Measurements from ENCODE around the gene VAV3. TPM values are rescaled to one million over a fixed set of nuclear protein-coding genes. Genes with fewer than 3 reads are reported as not detected.

VAV3 gene
- total and polyA plus RNA-seq, 2 donors, result 3.8 to 24.2 TPM

DNA sequence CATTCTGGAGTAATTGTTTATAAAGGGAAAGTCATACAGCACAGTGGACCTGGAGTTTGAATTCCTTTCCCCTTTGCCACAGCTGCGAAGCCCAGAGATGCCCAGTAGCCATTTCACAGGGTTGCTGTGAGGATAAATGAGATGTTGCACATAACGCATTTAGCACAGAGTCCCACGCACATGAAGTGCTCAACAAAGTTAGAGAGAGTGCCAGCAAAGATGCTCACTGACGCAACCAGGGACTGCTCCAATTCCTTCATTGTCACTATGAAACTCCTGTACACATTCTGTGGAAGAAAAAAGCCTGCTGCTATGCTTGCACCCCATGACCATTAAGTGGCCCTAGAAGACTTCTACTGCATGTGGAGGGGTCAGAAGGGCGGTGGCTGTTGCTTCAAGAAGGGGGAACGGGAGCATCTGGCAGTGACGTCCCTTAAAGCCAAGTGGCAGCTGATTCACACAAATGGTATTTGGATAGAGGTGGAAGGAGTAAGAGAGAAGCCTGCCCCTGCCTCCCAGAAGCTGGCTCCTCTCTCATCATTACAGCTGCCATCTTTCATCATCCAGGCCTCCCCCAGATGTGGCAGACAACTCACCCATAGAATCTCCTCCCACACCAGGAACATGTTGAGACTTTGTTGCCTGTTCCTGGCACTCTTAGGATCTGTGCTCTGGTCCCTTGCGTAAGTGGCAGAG, 26.5 kb upstream of the VAV3 start:
- Histone ChIP-seq H3K27ac (ENCODE audit: low read depth) (no peak overlapping the region), H3K4me1 (ENCODE audit: insufficient read depth) (no peaks in the 10 kb centered on the region), H3K4me3 (ENCODE audit: low read depth, low read length) (no peak overlapping the region), H3K36me3 (ENCODE audit: insufficient read depth) (no peaks in the 10 kb centered on the region)
- DNase-seq (ENCODE audit: extremely low spot score), result no peak
- WGBS, result 81% methylated on average over 8 of the region's 8 CpGs

DNA sequence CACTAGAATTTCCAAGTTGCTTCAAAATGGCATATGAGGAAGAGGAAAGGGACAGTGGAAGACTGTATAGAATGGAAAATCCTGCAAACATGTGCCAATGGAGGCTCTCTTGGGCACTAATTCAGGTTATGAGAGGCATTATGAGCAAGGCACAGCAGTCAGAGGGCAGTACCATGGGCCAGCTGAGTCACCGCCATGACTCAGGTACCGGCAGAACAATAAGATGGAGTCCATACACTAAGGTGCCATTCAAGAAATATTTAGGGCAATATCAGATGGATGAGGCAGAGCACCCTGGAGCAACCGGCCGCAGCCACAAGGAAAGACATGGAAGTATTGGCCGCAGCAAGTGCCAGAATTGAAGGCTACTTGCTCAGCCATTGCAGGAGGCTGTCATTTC, 25.6 kb upstream of the VAV3 start:
- Histone ChIP-seq H3K4me3 (ENCODE audit: low read depth, low read length) (no peak overlapping the region), H3K4me1 (ENCODE audit: insufficient read depth) (no peaks in the 10 kb centered on the region), H3K27ac (ENCODE audit: low read depth) (no peak overlapping the region), H3K36me3 (ENCODE audit: insufficient read depth) (no peaks in the 10 kb centered on the region)
- no peak for DNase-seq (ENCODE audit: extremely low spot score)
- 97% methylated on average over 5 of the region's 5 CpGs for WGBS

DNA sequence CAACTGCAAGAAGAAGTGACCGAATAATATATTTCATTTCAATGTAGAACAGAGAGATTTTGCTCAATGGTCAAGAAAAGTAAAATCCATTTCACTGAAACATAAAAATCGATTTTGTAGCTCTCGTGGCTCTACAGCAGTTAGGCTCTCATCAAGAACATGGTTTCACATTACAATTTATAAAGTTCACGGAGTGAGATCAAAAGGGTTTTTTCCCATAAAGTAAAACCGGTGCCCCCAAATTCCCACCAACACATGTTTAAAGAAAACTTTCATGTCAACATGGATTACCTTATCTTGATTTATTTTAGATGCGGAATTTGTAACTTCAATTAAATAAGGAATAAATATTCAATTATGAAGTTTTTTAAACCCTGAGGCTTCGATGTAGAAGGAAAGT, 16.3 kb upstream of the VAV3 start:
- H3K27ac ChIP-seq (ENCODE audit: low read depth), result no peak overlapping the region
- 32% methylated on average over 7 of the region's 7 CpGs for WGBS
- no peak overlapping the region for H3K4me3 ChIP-seq (ENCODE audit: low read depth, low read length)
- H3K36me3 ChIP-seq (ENCODE audit: insufficient read depth), result no peaks in the 10 kb centered on the region
- no peak for DNase-seq (ENCODE audit: extremely low spot score)
- no peaks in the 10 kb centered on the region for H3K4me1 ChIP-seq (ENCODE audit: insufficient read depth)

DNA sequence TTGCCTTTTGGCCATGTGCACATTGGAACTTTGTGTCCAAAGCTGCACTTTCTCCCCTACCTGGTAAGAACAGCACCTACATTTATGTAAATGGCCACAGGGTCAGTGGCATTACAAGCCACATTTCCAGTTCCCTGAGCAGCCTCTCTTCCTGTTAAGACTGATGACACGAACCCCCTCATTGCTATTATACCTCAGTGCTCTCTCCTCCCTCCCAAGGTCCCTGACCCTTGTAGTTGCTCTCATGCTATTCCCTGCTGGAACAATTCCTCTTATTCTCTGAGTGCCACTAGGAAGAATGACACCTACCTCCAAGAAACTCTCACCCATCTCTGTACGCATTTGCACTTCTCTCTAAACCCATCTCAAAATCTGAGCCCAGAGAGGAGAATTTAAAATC, 14.9 kb upstream of the VAV3 start:
- Histone ChIP-seq H3K27ac (ENCODE audit: low read depth) (no peak overlapping the region), H3K4me3 (ENCODE audit: low read depth, low read length) (no peak overlapping the region), H3K36me3 (ENCODE audit: insufficient read depth) (no peaks in the 10 kb centered on the region), H3K4me1 (ENCODE audit: insufficient read depth) (no peaks in the 10 kb centered on the region)
- DNase-seq (ENCODE audit: extremely low spot score), result no peak
- WGBS, result 67% methylated on average over 2 of the region's 2 CpGs

DNA sequence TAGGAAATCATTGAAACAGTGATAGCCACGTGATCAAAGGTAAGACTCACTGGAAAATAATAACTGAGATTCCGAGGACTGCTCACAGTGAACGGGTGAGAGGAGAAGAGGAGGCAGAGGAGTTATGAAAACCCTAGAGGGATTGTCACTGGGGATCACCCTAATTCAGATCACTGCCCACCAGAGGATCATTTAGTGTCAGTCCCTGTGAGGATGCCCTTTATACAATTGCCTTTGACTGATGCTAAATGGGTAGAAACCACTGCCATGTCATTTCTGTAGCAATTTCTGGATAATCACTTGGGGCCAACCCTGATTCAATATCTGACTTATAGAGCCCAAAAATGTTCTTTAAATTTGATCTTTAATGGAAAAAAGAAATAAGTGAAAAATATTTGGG, 14.1 kb upstream of the VAV3 start:
- no peaks in the 10 kb centered on the region for H3K36me3 ChIP-seq (ENCODE audit: insufficient read depth)
- DNase-seq (ENCODE audit: extremely low spot score), result no peak

DNA sequence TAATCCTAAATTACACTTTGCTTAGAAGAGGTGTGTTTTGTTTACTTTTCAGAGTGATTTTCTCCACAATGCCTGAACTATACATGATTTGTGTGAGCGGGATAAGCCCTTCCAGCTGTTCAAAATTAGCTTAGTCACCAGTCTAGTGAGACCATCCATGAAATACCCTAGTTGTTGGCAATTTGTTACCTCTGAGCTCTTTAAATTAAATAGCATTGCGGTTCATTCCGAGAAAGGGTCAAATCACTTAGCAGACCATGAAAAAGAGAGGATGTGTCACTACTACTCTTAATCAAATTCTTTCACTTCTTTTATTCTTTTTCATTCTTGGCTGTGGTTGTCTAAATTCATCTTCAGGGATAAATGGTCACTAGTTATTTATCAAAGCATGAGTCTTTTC, 11.9 kb upstream of the VAV3 start:
- DNase-seq (ENCODE audit: extremely low spot score), result no peak
- no peak overlapping the region for H3K4me3 ChIP-seq (ENCODE audit: low read depth, low read length)
- H3K27ac ChIP-seq (ENCODE audit: low read depth), result no peak overlapping the region
- 54% methylated on average over 3 of the region's 3 CpGs for WGBS
- H3K4me1 ChIP-seq (ENCODE audit: insufficient read depth), result no peaks in the 10 kb centered on the region
- no peaks in the 10 kb centered on the region for H3K36me3 ChIP-seq (ENCODE audit: insufficient read depth)

More for the DNA sequence above, 14.1 kb upstream of the VAV3 start:
- 70% methylated on average over 3 of the region's 3 CpGs for WGBS
- Histone ChIP-seq H3K27ac (ENCODE audit: low read depth) (no peak overlapping the region), H3K4me1 (ENCODE audit: insufficient read depth) (no peaks in the 10 kb centered on the region), H3K4me3 (ENCODE audit: low read depth, low read length) (no peak overlapping the region)

DNA sequence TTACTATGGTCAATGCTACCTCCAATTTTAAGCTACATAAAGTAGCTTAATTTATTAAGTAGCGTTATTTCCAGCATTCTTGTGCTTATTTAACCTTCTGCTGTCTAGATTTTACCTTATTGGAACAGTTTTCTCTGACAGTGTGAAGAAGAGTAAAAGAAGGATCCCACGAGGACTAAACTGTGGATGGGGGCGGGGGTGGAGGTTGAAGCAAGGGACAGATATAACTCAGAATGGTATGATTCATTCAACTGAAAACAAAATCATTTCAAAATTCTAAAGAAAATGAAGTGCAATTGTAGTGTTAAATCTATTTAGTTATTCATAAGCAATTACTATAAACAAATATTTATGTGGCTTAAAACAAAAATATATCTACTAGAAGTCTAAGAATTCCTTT, 11.5 kb upstream of the VAV3 start:
- DNase-seq (ENCODE audit: extremely low spot score), result no peak
- Histone ChIP-seq H3K36me3 (ENCODE audit: insufficient read depth) (no peaks in the 10 kb centered on the region), H3K4me1 (ENCODE audit: insufficient read depth) (no peaks in the 10 kb centered on the region), H3K4me3 (ENCODE audit: low read depth, low read length) (no peak overlapping the region), H3K27ac (ENCODE audit: low read depth) (no peak overlapping the region)
- WGBS, result 72% methylated on average over 3 of the region's 3 CpGs

DNA sequence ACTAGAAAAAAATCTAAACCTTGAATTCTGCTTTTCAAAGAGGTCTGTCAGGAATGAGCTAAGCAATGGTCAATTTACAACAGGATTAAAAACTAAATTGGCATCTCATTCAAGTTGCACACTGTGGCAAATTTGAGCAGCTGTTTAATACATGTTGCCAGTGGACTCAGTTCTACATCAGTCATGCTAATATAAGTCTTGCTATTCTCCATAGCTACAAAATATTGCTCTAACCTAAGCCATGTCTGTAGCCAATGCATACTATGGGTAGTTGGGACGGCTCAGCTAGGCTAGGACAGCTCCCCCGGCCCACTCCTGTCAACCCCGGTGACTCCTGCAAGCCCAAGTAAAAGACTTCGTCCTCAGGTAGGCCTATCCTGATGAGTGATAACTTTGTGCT, 10.9 kb upstream of the VAV3 start:
- WGBS, result 89% methylated on average over 4 of the region's 4 CpGs
- Histone ChIP-seq H3K4me1 (ENCODE audit: insufficient read depth) (no peaks in the 10 kb centered on the region), H3K4me3 (ENCODE audit: low read depth, low read length) (no peak overlapping the region), H3K27ac (ENCODE audit: low read depth) (no peak overlapping the region), H3K36me3 (ENCODE audit: insufficient read depth) (no peaks in the 10 kb centered on the region)
- DNase-seq (ENCODE audit: extremely low spot score), result no peak

DNA sequence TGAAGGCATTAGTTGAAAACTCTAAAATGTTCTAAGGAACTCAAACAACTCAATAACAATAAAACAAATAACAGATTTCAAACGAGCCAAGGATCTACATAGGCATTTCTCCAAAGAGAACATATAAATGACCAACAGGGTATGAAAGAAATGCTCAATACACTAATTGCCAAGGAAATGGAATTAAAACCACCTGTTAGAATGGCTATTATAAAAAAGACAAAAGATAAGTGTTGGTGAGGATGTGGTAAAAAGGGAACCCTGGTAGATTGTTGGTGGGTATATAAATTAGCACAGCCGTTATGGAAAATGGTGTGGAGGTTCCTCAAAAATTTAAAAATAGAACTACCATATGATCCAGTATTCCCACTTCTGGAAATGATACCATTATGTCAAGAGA, 9.1 kb upstream of the VAV3 start:
- Histone ChIP-seq H3K4me3 (ENCODE audit: low read depth, low read length) (no peak overlapping the region), H3K27ac (ENCODE audit: low read depth) (no peak overlapping the region), H3K36me3 (ENCODE audit: insufficient read depth) (no peaks in the 10 kb centered on the region), H3K4me1 (ENCODE audit: insufficient read depth) (no peaks in the 10 kb centered on the region)
- DNase-seq (ENCODE audit: extremely low spot score), result no peak
- 50% methylated on average over 2 of the region's 2 CpGs for WGBS

DNA sequence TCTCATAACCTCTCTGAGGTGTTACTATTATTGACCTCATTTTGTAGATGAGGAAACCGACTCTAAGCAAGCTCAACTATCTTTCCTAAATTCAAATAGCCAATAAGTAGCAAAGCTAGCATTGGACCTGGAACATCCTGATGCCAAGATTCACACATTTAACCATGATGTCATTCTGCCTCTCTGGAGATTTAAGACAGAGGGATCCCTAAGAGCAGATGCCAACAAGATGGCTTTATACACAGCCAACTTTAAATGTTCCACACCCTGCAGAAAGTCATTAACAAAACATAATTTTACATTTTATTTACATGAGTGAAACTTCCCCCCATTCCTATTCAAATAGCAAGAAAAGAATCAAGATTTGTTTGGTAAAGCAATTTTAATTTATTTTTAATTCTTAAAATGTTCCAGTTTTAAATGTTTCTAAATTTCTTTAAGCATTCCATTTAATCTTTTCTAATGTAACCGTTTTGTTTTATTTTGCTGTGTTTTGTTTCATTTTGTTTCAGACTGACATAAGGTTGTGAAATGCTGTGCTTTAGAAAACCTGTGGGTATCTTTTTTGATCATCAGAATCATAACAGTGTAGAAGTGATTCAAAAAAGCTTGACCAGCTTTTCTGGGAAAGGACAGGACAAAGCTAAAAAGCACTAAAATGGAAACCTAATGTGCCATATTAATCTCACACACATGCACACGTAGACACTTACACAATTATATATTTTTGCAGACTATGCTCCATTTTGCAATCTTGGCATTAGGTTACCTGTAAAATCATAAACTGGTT, 7.6 kb upstream of the VAV3 start:
- no peak for DNase-seq (ENCODE audit: extremely low spot score)
- Histone ChIP-seq H3K4me3 (ENCODE audit: low read depth, low read length) (no peak overlapping the region), H3K4me1 (ENCODE audit: insufficient read depth) (no peaks in the 10 kb centered on the region), H3K27ac (ENCODE audit: low read depth) (no peak overlapping the region), H3K36me3 (ENCODE audit: insufficient read depth) (no peaks in the 10 kb centered on the region)
- WGBS, result 61% methylated on average over 3 of the region's 3 CpGs

DNA sequence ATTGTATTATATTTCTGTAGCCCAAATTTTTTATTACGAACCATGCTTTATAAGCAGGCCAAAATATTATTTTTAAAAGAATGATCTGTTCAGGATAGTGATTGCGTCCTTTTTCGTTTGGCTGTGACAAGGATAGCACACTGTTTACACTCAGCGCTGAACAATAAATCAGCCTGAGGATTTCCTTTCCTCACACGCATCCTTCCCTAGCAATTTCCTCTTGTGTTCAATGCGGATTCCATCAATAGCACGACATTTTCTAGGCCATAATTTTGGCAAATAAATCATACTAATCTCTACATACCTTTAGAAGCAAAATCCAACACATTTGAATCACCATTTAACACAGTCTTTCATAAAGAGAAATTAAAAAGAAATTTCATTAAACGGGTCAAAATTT, 1.6 kb upstream of the VAV3 start:
- no peak overlapping the region for H3K27ac ChIP-seq (ENCODE audit: low read depth)
- DNase-seq (ENCODE audit: extremely low spot score), result no peak
- no peaks in the 10 kb centered on the region for H3K36me3 ChIP-seq (ENCODE audit: insufficient read depth)
- 82% methylated on average over 8 of the region's 8 CpGs for WGBS
- H3K4me1 ChIP-seq (ENCODE audit: insufficient read depth), result no peaks in the 10 kb centered on the region
- no peak overlapping the region for H3K4me3 ChIP-seq (ENCODE audit: low read depth, low read length)

DNA sequence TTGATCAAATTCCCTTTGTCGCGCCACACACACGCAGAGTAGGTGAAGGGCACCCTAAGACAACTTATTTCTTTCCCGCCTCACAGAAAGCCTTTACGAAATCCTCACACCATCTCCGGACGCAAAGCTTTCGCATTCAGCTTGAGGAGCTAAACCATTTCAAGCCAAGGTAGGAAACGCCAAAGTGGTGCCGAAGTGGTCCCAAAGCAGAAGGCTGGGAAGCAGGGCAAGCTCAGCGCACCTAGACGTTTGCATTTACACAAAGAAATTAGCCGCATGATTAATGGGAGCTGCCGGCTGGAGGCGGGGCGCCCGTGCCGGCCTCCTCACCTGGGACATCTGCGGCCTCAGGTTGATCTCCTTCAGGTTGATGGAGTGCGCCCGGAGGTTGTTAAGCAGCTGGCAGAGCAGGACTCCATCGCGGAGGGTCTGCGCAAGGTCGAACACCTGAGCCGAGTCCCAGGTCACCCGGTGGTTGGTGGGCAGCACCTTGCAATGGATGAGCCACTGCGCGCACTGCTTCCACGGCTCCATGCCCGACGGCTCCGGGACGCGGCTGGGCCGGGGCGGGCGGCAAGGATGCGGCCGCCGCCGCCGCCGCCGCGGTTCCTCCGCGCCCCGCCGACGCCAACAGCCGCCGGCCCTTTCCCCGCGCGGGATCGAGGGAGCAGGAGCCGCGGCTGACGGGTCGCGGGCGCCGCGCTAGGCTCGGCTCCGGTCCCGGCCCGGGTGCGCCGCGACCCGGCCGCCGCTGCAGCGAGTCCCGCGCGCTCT, 457 bp downstream of the VAV3 start:
- no peak for DNase-seq (ENCODE audit: extremely low spot score)
- WGBS, result under 1% methylated on average over 79 of the region's 79 CpGs
- Histone ChIP-seq H3K27ac (ENCODE audit: low read depth) (no peak overlapping the region), H3K4me3 (ENCODE audit: low read depth, low read length) (peak overlapping the region; percentile 48), H3K36me3 (ENCODE audit: insufficient read depth) (no peaks in the 10 kb centered on the region), H3K4me1 (ENCODE audit: insufficient read depth) (no peaks in the 10 kb centered on the region)

DNA sequence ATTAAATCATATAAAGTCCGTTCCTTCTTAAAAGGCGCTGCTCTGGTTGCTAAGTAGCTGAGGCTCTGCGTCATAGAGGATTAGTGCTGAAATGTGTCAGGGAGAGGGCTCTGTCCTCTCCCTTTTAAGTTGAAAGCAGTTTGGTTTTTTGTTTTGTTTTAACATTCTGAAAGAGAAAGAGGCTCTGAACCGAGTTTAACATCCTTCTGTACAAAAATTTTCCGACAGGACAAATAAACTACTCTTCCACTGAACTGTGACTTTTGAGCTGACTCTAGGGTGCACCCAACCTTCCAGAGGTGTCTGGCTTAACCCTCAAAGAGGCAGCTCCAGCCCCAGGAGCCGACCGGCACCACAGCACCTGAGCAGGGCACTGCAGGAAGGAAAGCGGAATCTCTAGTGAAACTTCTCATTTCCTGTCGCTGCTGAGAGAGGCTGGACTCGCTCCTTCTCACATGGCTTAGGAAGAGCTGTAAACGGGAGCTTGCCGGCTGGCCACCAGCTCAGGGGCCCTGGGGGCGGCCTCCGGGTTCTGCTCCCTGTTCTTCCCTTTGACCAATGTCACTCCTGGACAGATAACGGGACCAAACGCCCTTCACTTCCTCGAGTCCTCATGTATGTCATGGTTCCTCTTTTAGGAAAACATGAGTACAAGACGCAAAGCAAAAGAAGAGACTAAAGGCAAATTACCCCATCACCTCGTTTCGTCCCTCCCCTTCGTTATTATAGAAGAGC, 1.2 kb downstream of the VAV3 start:
- no peaks in the 10 kb centered on the region for H3K36me3 ChIP-seq (ENCODE audit: insufficient read depth)
- no peaks in the 10 kb centered on the region for H3K4me1 ChIP-seq (ENCODE audit: insufficient read depth)
- H3K4me3 ChIP-seq (ENCODE audit: low read depth, low read length), result peak overlapping the region; percentile 48
- DNase-seq (ENCODE audit: extremely low spot score), result no peak
- 3% methylated on average over 21 of the region's 21 CpGs for WGBS
- no peak overlapping the region for H3K27ac ChIP-seq (ENCODE audit: low read depth)

Data from urinary bladder (tissue), 4 donors.